Measurements from ENCODE around the gene MAMDC2. TPM values are rescaled to one million over a fixed set of nuclear protein-coding genes. Genes with fewer than 3 reads are reported as not detected.

MAMDC2 gene
- total and polyA plus RNA-seq, 2 of the 8 experiments (the other 6 are each of a cell fraction or from before 2014, with no cell fraction given), result 6.1 to 15.4 TPM

DNA sequence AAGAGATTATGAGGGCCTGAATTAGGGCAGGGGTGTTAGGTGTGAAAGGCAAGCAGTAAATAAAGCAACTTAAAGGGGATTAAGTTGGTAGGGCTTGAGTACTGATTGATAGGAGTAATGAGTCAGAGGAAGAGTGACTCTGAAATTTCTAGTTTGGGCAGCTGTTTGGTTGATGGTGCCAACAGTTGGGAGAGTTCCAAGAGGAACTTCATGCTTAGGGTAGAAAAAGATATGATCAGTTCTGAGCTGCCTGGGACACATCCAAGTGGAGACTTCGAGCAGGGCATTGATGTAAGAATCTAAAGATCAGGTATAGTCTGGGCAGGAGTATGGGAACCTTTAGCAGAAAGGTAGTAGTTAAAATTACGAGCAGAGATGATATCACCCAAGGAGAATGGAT, 10.2 kb downstream of the MAMDC2 start (continued):
- no peak for TF ChIP-seq ASH2L (IDR thresholded peaks at IDR 0.05; ENCODE audit: low read length)
- TF ChIP-seq CREB1 (IDR thresholded peaks at IDR 0.05), result no peak
- TF ChIP-seq HDAC2 (IDR thresholded peaks at IDR 0.05; ENCODE audit: borderline replicate concordance in 1 of 2, low read depth in 2 of 2, low read length in 2 of 2), result no peak
- TF ChIP-seq SUZ12 (IDR thresholded peaks at IDR 0.05; ENCODE audit: low read length), result no peak
- TF ChIP-seq CBX8 (IDR thresholded peaks at IDR 0.05; ENCODE audit: borderline replicate concordance, low read depth, low read length), result no peak
- no peak for TF ChIP-seq TAF1 (IDR thresholded peaks at IDR 0.05; ENCODE audit: low read depth, low read length)
- TF ChIP-seq BACH1 (IDR thresholded peaks at IDR 0.05; ENCODE audit: low read length), result no peak
- TF ChIP-seq RFX5 (IDR thresholded peaks at IDR 0.05; ENCODE audit: borderline replicate concordance, low read depth, low read length), result no peak
- no peak for TF ChIP-seq KDM5A (IDR thresholded peaks at IDR 0.05; ENCODE audit: low read length)

All from H1 (cell line).